ENCODE measurements around the gene LRMDA. TPM values are rescaled to one million over a fixed set of nuclear protein-coding genes. Genes with fewer than 3 reads are reported as not detected.

The LRMDA gene
- total RNA-seq, 6 donors from 2014 or later = 12.8 to 185 (median 18.1) TPM

DNA sequence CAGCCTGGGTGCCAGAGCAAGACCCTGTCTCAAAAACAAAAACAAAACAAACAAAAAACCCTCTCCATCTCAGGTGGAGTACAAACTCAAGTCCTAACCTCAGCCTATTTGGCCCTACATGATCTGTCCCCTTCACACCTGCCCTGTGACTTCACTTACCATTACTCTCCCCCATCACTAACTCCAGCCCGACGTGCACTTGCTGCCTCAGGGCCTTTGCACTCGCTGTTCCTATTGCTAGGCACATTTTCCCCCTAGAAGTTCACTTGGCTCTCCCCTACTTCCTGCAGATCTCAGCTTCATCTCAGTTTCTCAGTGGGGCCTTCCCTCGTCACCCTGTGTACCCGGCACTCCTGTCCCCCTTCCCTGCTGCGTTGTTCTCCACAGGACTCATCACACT is 8.5 kb upstream of the LRMDA start:
- no peaks in the 10 kb centered on the region for H3K27me3 ChIP-seq
- ATAC-seq (ENCODE audit: low FRiP score in 2 of 2) (no peak), DNase-seq (no peak)
- no peak overlapping the region for H3K27ac ChIP-seq
- H3K36me3 ChIP-seq = no peaks in the 10 kb centered on the region
- H3K4me3 ChIP-seq = no peak overlapping the region
- H3K4me1 ChIP-seq = peaks cover 7 to 10% (median 10%) of the 10 kb centered on the region in 4 donors
- no peaks in the 10 kb centered on the region for H3K9me3 ChIP-seq
- TF ChIP-seq POLR2AphosphoS5 (IDR thresholded peaks at IDR 0.05) (no peak), POLR2A (IDR thresholded peaks at IDR 0.05) (no peak), EP300 (IDR thresholded peaks at IDR 0.05) (no peak)
- TF ChIP-seq, protein P1, sequence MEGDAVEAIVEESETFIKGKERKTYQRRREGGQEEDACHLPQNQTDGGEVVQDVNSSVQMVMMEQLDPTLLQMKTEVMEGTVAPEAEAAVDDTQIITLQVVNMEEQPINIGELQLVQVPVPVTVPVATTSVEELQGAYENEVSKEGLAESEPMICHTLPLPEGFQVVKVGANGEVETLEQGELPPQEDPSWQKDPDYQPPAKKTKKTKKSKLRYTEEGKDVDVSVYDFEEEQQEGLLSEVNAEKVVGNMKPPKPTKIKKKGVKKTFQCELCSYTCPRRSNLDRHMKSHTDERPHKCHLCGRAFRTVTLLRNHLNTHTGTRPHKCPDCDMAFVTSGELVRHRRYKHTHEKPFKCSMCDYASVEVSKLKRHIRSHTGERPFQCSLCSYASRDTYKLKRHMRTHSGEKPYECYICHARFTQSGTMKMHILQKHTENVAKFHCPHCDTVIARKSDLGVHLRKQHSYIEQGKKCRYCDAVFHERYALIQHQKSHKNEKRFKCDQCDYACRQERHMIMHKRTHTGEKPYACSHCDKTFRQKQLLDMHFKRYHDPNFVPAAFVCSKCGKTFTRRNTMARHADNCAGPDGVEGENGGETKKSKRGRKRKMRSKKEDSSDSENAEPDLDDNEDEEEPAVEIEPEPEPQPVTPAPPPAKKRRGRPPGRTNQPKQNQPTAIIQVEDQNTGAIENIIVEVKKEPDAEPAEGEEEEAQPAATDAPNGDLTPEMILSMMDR (IDR thresholded peaks at IDR 0.05) = no peak
- WGBS, 2 donors = 94 to 98% methylated on average over 6 of the region's 6 CpGs

DNA sequence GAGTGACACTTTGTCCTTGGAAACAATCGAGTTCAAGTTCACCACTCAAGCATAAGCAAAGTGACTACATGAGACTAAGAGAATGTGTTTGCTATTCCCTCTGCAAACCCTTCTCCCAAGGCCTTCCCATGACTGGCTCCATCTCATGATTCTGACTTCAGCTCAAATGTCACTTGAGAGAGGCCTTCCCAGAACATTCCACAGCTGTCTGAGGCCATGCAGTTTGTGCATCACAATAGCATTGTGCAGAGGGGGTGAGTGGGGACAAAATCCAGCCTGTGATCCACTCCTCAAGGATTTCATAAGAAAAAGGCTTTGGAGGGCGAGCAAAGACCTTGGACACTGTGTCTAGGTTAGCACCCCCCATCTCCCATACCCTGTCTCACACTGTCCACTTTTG is 6.9 kb upstream of the LRMDA start:
- Histone ChIP-seq H3K4me1 (peaks cover 13 to 27% (median 25%) of the 10 kb centered on the region in 4 donors), H3K4me3 (no peak overlapping the region), H3K36me3 (no peaks in the 10 kb centered on the region), H3K27ac (no peak overlapping the region), H3K27me3 (no peaks in the 10 kb centered on the region), H3K9me3 (no peaks in the 10 kb centered on the region)
- no peak for ATAC-seq (ENCODE audit: low FRiP score in 2 of 2)
- no peak for DNase-seq
- 70 to 83% methylated on average over 2 of the region's 2 CpGs for WGBS, 2 donors
- TF ChIP-seq, protein P1 (IDR thresholded peaks at IDR 0.05) = no peak
- no peak for TF ChIP-seq POLR2AphosphoS5 (IDR thresholded peaks at IDR 0.05)
- TF ChIP-seq EP300 (IDR thresholded peaks at IDR 0.05) = no peak
- no peak for TF ChIP-seq POLR2A (IDR thresholded peaks at IDR 0.05)

DNA sequence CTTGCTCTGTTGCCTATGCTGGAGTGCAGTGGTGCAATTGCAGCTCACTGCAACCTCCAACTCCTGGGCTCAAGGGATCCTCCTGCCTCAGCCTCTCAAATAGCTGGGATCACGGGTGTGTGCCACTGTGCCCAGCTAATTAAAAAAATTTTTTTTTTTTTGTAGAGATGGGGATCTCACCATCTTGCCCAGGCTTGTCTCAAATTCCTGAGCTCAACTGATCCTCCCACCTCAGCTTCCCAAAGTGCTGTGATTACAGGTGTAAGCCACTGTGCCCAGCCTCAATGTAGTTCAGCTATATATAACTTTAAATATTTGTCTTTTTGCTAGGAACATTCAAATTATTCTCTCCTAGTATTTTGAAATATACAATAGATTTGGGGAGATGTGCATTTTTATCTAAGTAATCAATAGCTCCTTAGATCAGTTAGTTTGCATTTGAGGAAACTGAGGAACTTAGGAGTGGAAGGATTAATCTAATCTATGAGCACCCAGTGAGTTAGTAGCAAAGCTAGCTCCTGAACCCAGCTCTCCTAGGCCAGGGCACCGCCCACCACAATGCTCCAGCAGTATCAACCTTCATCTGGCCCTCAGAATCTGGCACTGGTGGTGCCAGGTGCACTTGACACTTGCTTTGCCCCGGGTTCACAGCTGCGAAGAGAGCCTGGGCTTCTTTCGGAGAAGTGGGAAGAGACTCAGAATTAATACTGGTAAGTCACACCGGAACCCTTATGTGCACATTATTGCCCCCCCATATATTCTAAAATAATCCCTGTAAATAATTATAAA is 5.9 kb upstream of the LRMDA start:
- H3K27ac ChIP-seq = no peak overlapping the region
- no peak for TF ChIP-seq POLR2AphosphoS5 (IDR thresholded peaks at IDR 0.05)
- TF ChIP-seq EP300 (IDR thresholded peaks at IDR 0.05) = no peak
- TF ChIP-seq, protein P1 (IDR thresholded peaks at IDR 0.05) = no peak
- no peak for TF ChIP-seq POLR2A (IDR thresholded peaks at IDR 0.05)
- H3K4me3 ChIP-seq = no peak overlapping the region
- peaks cover 22 to 36% (median 34%) of the 10 kb centered on the region in 4 donors for H3K4me1 ChIP-seq
- no peak for ATAC-seq (ENCODE audit: low FRiP score in 2 of 2)
- WGBS, 2 donors = 86 to 92% methylated on average over 5 to 6 of the region's 6 CpGs
- no peaks in the 10 kb centered on the region for H3K36me3 ChIP-seq
- H3K9me3 ChIP-seq = no peaks in the 10 kb centered on the region
- DNase-seq = no peak
- no peaks in the 10 kb centered on the region for H3K27me3 ChIP-seq

DNA sequence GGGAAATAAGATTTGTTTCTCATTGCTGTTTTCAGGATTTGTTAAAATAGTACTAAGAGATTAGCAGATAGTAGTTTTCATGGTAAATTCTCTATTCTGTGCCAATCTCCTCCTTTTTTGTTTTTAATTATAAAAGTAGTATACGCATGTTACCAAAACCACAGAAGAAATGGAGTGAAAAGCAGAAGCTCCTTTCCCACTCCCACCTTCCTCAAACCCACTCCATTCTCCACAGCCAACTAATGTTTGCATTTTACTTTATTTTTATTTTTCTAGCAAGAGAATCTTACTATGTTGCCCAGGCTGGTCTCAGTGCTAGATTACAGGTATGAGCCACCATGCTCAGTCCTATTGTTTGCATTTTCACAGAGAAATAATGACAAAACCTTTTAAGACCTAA is 4.5 kb upstream of the LRMDA start:
- Histone ChIP-seq H3K27ac (peak overlapping the region in 1 of 4 donors; percentile 26), H3K9me3 (no peaks in the 10 kb centered on the region), H3K4me3 (no peak overlapping the region), H3K4me1 (peaks cover 28 to 47% (median 43%) of the 10 kb centered on the region in 4 donors), H3K36me3 (no peaks in the 10 kb centered on the region), H3K27me3 (no peaks in the 10 kb centered on the region)
- ATAC-seq (ENCODE audit: low FRiP score in 2 of 2) (no peak), DNase-seq (no peak)
- no peak for TF ChIP-seq EP300 (IDR thresholded peaks at IDR 0.05)
- TF ChIP-seq, protein P1 (IDR thresholded peaks at IDR 0.05) = no peak
- no peak for TF ChIP-seq POLR2A (IDR thresholded peaks at IDR 0.05)
- no peak for TF ChIP-seq POLR2AphosphoS5 (IDR thresholded peaks at IDR 0.05)
- 75 to 83% methylated on average over 1 of the region's 1 CpG for WGBS, 2 donors

DNA sequence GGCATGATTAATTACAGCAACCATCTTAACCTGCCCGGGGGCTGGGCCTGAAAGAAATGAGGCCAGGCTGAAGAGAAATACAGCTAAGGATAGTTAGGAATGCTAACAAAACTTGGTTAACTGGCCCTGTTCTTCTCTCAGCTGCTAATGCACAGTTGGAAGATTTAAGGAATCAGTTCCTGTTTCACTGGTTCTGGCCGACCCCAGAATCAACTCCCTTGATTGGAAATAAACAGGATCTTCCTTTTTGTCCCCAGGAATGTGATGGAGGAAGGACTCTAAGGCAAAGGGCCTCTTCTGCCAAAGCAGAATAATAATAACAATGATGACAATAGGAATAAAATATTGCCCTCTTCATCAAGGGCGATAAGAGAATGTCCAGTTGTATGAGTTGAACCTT is 3.5 kb upstream of the LRMDA start:
- WGBS, 2 donors = 46 to 49% methylated on average over 3 of the region's 3 CpGs
- no peak for ATAC-seq (ENCODE audit: low FRiP score in 2 of 2)
- Histone ChIP-seq H3K4me1 (peaks cover 36 to 58% (median 52%) of the 10 kb centered on the region in 4 donors), H3K27ac (peak overlapping the region; percentile 23 to 89 (median 59)), H3K9me3 (no peaks in the 10 kb centered on the region), H3K27me3 (no peaks in the 10 kb centered on the region), H3K4me3 (no peak overlapping the region), H3K36me3 (no peaks in the 10 kb centered on the region)
- DNase-seq = no peak
- TF ChIP-seq, protein P1 (IDR thresholded peaks at IDR 0.05) = no peak
- peak in 1 of 2 donors; percentile 6 for TF ChIP-seq POLR2AphosphoS5 (IDR thresholded peaks at IDR 0.05)
- TF ChIP-seq POLR2A (IDR thresholded peaks at IDR 0.05) = no peak
